Measurements from ENCODE around the gene KRT17. TPM values are rescaled to one million over a fixed set of nuclear protein-coding genes. Genes with fewer than 3 reads are reported as not detected.
"Not testable (repeated sequence)": the region's sequence is repeated elsewhere in the genome, so short reads cannot be mapped to it uniquely, and the experiment has no call there.

KRT17 gene
- total RNA-seq, 1 donor from 2014 or later, result not detected

GRCh38 chr17:41623184-41623861, 1.1 kb downstream of the KRT17 start:
- DNase-seq (ENCODE audit: low spot score); intact Hi-C loops (cut with DNase I): not testable (repeated sequence)

- intact Hi-C loops (cut with DNase I); DNase-seq (ENCODE audit: low spot score): not testable (repeated sequence)
Measured at GRCh38 chr17:41622340-41623183, 1.8 kb downstream of the KRT17 start.

- intact Hi-C loops (cut with DNase I), result no loop called here
- no peak for DNase-seq (ENCODE audit: low spot score)
Measured at GRCh38 chr17:41621916-41622315, 2.5 kb downstream of the KRT17 start.

DNA sequence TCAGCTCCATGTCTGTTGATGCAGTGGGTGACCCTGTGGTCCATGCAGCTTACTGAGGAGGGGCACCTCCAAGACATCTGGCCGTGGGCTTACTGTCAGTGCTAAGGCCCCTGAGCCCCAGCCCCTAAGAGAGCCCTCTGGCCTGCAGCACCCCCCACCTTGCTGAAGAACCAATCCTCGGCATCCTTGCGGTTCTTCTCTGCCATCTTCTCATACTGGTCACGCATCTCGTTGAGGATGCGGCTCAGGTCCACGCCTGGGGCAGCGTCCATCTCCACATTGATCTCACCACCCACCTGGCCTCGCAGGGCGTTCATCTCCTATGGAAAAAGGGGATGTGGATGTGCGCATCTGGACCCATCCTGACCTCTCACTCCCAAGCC, 2.9 kb downstream of the KRT17 start:
- DNase-seq (ENCODE audit: low spot score); intact Hi-C loops (cut with DNase I): not testable (repeated sequence)

DNA sequence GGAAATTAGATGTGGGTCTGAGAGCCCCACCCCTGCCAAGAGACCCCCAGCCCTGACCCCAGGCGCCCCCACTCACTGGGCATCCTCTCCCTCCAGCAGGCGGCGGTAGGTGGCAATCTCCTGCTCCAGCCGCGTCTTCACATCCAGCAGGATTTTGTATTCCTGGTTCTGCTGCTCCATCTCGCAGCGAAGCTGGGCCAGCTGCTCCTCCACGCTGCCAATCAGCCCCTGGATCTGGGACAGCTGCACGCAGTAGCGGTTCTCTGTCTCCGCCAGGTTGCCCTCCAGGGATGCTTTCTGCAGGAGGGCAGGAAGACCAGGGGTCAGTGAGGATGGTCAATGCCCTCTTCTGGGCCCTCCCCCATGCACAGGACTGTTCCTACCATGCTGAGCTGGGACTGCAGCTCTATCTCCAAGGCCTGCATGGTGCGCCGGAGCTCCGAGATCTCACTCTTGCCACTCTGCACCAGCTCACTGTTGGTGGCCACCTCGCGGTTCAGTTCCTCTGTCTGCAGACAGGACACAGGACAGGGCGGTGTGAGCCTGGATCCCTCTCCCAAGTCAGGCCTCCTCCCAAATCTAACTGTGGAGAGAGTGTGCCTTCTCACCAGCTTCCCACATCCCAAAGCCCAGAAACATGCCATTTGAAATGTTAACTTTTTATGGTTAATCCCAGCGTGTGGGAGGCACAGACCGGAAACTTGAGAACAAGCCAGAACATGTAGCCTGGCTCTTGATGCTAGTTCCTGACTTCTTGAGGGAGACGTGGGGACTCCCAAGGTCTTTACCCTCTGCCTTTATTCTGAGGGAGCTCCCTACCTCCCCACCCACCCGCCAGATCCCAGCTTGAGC, 3.6 kb downstream of the KRT17 start:
- intact Hi-C loops (cut with DNase I), result no loop called here
- DNase-seq (ENCODE audit: low spot score), result no peak

GRCh38 chr17:41619927-41620582, 4.3 kb downstream of the KRT17 start:
- DNase-seq (ENCODE audit: low spot score); intact Hi-C loops (cut with DNase I): not testable (repeated sequence)

GRCh38 chr17:41619036-41619926, 5.1 kb downstream of the KRT17 start:
- intact Hi-C loops (cut with DNase I), result no loop called here
- DNase-seq (ENCODE audit: low spot score), result no peak

DNA sequence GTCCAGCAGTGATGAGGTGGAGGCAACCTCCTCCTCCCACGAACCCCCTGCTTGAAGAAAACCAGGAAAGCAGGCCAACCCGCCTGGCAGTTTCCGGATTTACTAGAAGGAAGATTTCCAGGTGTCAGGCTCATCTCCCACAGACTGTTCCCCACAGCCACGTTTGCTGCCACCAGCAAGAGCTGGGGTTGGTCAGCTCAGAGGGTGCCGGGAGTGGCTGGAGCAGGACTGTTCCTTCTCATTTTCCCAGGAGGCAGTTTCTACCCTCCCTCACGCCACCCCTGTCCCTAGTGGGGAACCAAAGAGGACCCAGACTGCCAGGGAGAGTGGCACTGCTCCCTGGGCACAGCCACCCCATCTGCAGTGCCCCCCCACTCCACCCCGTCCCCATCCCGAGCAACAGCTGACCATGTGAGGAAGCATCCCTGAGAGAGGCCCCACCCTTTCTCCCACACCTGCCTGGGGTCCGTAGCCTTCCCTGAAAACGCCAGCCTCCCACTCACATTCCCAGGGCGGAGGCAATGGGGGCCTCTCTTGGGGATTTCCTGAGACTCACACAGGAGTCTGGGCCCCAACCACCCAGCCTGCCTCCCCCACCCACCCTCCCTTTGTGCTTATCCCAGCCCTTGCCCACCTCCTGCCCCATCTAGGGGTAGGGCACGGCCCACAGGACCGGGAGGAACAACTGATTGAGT, 5.9 kb downstream of the KRT17 start:
- intact Hi-C loops (cut with DNase I), result no loop called here
- no peak for DNase-seq (ENCODE audit: low spot score)

DNA sequence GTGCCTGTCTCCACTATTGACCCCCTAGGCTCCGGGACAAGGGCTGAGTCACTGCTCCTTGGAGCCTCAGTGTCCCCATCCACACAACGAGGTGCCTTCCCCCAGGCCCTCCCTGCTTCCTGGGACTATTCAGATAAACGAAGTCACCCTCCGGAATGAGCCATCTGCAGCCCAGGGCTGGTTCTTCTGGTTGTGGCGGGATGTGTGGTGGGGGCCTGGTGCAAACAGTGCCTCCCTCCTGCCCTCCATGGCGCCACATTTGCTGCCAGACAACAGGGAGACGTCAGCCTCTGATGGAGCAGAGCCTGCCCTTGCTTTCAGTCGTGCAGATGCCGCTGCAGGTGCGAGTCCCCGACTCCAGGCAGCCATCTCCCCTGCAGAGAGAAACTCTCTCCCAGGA, 6.7 kb downstream of the KRT17 start:
- intact Hi-C loops (cut with DNase I), result no loop called here
- no peak for DNase-seq (ENCODE audit: low spot score)

DNA sequence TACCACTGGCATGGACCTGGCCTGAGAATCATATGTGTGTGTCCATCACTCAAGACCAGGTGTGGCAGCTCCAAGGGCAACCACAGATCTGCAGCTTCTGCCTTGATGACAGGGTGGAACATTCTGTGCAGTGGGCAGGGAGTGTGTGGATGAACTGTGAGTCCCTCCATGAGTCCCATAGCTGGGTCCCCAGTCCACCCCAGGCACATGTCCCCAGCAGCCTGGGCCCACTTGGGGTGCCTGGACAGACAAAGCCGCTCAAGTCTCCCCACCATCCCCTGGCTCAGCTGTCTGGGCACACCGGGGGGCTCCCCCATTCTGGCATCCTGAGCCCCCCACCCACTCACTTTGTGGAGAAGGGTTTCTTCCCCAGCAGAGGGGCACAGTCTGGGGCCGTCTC, 7.2 kb downstream of the KRT17 start:
- intact Hi-C loops (cut with DNase I), result no loop called here
- no peak for DNase-seq (ENCODE audit: low spot score)

- intact Hi-C loops (cut with DNase I); DNase-seq (ENCODE audit: low spot score): not testable (repeated sequence)
Measured at GRCh38 chr17:41616486-41616885, 7.9 kb downstream of the KRT17 start.

DNA sequence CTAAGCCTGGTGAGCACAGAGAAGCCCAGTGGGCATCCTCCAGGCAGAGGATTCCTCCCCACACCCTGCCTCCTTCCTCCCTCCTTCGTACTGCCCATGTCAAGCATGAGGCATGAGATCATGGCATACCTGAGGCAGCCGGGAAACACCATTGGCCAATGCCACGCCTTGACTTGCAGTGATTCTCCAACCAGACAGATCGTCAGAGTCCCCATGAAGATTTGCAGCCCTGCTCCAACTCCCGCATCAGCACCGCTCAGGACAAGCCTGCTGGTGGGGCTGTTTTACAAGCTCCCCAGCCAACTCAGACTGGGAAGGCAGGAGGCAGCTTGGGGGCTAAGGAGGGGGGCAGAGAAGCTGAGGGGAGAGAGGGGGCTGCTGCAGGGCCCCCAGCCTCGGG, 8.9 kb downstream of the KRT17 start:
- intact Hi-C loops (cut with DNase I), result no loop called here
- DNase-seq (ENCODE audit: low spot score), result no peak

DNA sequence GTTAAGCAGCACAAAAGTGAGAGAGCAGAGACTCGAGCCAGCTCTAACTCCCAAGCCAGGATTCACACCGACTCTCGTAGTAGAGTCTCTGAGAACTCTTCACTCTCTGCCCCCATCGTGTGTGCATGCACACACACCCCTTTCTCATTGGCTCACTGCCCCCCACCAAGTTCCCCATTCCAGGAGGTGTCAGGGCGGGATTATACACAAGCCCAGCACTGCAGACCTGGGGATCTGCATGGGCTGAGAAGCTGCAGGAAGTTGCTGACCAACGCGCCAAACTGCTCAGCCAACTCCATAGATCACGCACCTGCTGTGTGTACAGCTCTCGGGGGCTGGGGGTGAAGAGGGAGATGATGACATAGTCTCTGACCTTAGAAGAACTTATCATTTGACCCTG, 9.6 kb downstream of the KRT17 start:
- DNase-seq (ENCODE audit: low spot score); intact Hi-C loops (cut with DNase I): not testable (repeated sequence)

DNA sequence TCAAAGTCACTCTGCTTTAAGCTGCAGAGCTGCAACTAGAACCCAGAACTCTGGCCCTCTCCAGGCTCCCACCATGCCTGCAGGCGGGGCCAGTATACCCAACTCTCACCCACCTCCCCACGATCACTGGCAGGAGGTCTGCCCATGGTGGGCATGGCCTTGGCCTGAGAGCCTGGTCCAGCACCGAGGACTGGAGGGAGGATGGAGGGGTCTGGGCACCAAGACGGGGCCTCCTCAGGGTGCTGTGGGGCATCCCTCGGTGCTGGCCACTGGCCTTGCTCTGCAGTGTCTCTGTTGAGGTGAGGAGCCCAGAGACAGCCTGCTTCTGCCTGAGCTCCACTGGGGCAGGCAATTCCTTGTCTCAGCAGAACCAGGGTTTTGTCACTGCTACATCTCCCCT, 10.3 kb downstream of the KRT17 start:
- intact Hi-C loops (cut with DNase I), result no loop called here

DNA sequence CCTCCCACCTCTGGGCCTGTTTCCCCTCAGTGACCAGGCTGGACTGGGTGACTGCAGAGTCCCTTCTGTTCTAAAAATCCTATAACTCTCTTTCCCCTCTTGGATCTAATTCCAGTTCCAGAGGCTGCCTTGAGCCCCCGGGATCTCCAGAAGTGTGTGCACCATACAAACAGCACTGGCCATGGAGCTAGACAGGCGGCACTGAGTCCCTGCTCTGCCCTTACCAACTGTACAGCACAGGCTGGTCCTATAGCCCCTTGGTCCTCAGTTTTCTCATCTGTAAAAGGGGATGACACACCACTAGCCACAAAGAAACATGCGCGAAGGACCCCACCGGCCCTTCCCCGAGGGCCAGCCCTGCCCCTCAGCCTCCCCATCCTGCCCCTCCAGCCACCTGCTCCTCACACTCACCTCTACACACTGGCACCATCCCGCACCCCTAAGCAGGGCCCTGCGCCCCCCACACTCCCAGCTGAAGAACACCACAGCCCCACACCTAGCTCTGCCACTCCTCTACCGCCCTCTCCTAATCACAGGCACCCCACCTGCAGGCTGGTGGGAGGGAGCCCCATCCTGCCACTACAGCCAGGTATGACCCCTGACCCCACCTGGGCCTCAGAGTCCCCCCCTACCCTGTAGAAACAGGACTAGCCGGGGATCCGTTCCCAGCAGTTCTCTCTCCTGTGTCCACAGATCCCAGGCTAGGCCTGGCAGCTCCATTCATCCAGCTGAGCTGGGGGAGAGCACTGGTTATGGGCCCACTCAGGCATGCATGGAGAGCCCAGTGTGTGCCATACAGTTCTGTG, 10.9 kb downstream of the KRT17 start:
- DNase-seq (ENCODE audit: low spot score), result no peak

More for the DNA sequence above, 10.3 kb downstream of the KRT17 start:
- DNase-seq (ENCODE audit: low spot score), result no peak

GRCh38 chr17:41612376-41613160, 11.8 kb downstream of the KRT17 start, which contains the start of gene KRT16:
Gene KRT16, minus strand, starts transcription at chr17:41612767. Its CDS starts 79 bp downstream, at chr17:41612688.
- DNase-seq (ENCODE audit: low spot score), result not testable (repeated sequence)

More for the DNA sequence above, 10.9 kb downstream of the KRT17 start:
- intact Hi-C loops (cut with DNase I), result no loop called here

More at GRCh38 chr17:41612376-41613160, 11.8 kb downstream of the KRT17 start, which contains the start of gene KRT16:
- intact Hi-C loops (cut with DNase I), result not testable (repeated sequence)

Measured in cardiac septum (tissue), 1 donor.